Upper lobe of left lung (tissue), 6 donors: ENCODE data around the gene POLR2M. TPM values are rescaled to one million over a fixed set of nuclear protein-coding genes. Genes with fewer than 3 reads are reported as not detected.

Source experiments
- total RNA-seq, 6 donors: library from RNA; depleted of rRNA in 4 of 6; stranded (reverse); fragments of >200 nt in 4 of 6; gene quantifications; one replicate each; pipeline versions ENCODE4 v1.1.0 to v1.2.1, GENCODE V29; 2016 to 2021
- donor health status: DM: no; HTN: no; CAD: no; lungs with moderate emphysema.
- donor health status: DM: no; HTN: yes; CAD: no; lungs with severe emphysema.

The POLR2M gene
- total RNA-seq, 6 donors from 2014 or later, result 40.2 to 553 (median 73.4) TPM

Other genes with a start within 250 kb of the POLR2M start
- 10 to 100 TPM; 22.0 to 54.3 (median 30.4) TPM for gene MYZAP, start 114.8 kb upstream of the POLR2M start, total RNA-seq